ENCODE measurements around the gene SV2B.

The SV2B gene

GRCh38 chr15:91116113-91117067 is 16.3 kb downstream of the SV2B start:
- Histone ChIP-seq H3K27me3 (ENCODE audit: insufficient read depth, low read depth) (no peaks in the 10 kb centered on the region), H2AFZ (ENCODE audit: low read depth) (no peak overlapping the region), H4K20me1 (ENCODE audit: insufficient read depth) (no peaks in the 10 kb centered on the region), H3K9ac (no peak overlapping the region), H3K4me3 (IDR thresholded peaks at IDR 0.05; ENCODE audit: insufficient read depth, low read depth, low read length) (no peak overlapping the region), H3K36me3 (ENCODE audit: insufficient read depth) (no peaks in the 10 kb centered on the region), H3K79me2 (ENCODE audit: insufficient read depth, low read depth) (no peaks in the 10 kb centered on the region), H3K4me2 (peak overlapping the region; percentile 43), H3K4me1 (ENCODE audit: low read depth, poor library complexity, severe bottlenecking) (peaks cover 17% of the 10 kb centered on the region), H3K27ac (no peak overlapping the region)
- TF ChIP-seq CTCF (conservative IDR thresholded peaks at IDR 0.05; ENCODE audit: low read depth, low read length) = no peak

- Histone ChIP-seq H3K27me3 (ENCODE audit: insufficient read depth, low read depth) (no peaks in the 10 kb centered on the region), H4K20me1 (ENCODE audit: insufficient read depth) (no peaks in the 10 kb centered on the region), H3K4me3 (IDR thresholded peaks at IDR 0.05; ENCODE audit: insufficient read depth, low read depth, low read length) (no peak overlapping the region), H2AFZ (ENCODE audit: low read depth) (no peak overlapping the region), H3K9ac (no peak overlapping the region), H3K27ac (no peak overlapping the region), H3K4me2 (no peak overlapping the region), H3K36me3 (ENCODE audit: insufficient read depth) (no peaks in the 10 kb centered on the region), H3K4me1 (ENCODE audit: low read depth, poor library complexity, severe bottlenecking) (peaks cover 17% of the 10 kb centered on the region), H3K79me2 (ENCODE audit: insufficient read depth, low read depth) (no peaks in the 10 kb centered on the region)
- no peak for TF ChIP-seq CTCF (conservative IDR thresholded peaks at IDR 0.05; ENCODE audit: low read depth, low read length)
These were observed 17.3 kb downstream of the SV2B start for GRCh38 chr15:91117375-91117774.

- Histone ChIP-seq H3K4me1 (ENCODE audit: low read depth, poor library complexity, severe bottlenecking) (peaks cover 17% of the 10 kb centered on the region), H4K20me1 (ENCODE audit: insufficient read depth) (no peaks in the 10 kb centered on the region), H2AFZ (ENCODE audit: low read depth) (no peak overlapping the region), H3K9ac (no peak overlapping the region), H3K79me2 (ENCODE audit: insufficient read depth, low read depth) (no peaks in the 10 kb centered on the region), H3K4me3 (IDR thresholded peaks at IDR 0.05; ENCODE audit: insufficient read depth, low read depth, low read length) (no peak overlapping the region), H3K27me3 (ENCODE audit: insufficient read depth, low read depth) (no peaks in the 10 kb centered on the region), H3K4me2 (no peak overlapping the region), H3K36me3 (ENCODE audit: insufficient read depth) (no peaks in the 10 kb centered on the region), H3K27ac (no peak overlapping the region)
- no peak for TF ChIP-seq CTCF (conservative IDR thresholded peaks at IDR 0.05; ENCODE audit: low read depth, low read length)
These were observed 18.9 kb downstream of the SV2B start for GRCh38 chr15:91118817-91119590.

GRCh38 chr15:91122296-91122695 is 22.2 kb downstream of the SV2B start:
- no peaks in the 10 kb centered on the region for H3K36me3 ChIP-seq (ENCODE audit: insufficient read depth)
- no peaks in the 10 kb centered on the region for H3K27me3 ChIP-seq (ENCODE audit: insufficient read depth, low read depth)
- no peaks in the 10 kb centered on the region for H3K79me2 ChIP-seq (ENCODE audit: insufficient read depth, low read depth)
- H3K4me3 ChIP-seq (IDR thresholded peaks at IDR 0.05; ENCODE audit: insufficient read depth, low read depth, low read length) = no peak overlapping the region
- H3K9ac ChIP-seq = no peak overlapping the region
- H3K27ac ChIP-seq = no peak overlapping the region
- no peak overlapping the region for H2AFZ ChIP-seq (ENCODE audit: low read depth)
- no peak overlapping the region for H3K4me2 ChIP-seq
- TF ChIP-seq CTCF (conservative IDR thresholded peaks at IDR 0.05; ENCODE audit: low read depth, low read length) = no peak
- H4K20me1 ChIP-seq (ENCODE audit: insufficient read depth) = no peaks in the 10 kb centered on the region
- no peaks in the 10 kb centered on the region for H3K4me1 ChIP-seq (ENCODE audit: low read depth, poor library complexity, severe bottlenecking)
